Frontal cortex (tissue), 4 donors: ENCODE data around the gene PTPRD. TPM values are rescaled to one million over a fixed set of nuclear protein-coding genes. Genes with fewer than 3 reads are reported as not detected.

ENCODE experiments used
- DNase-seq, 2 donors: peaks; one replicate each; pipeline ENCODE4 v3.0.0; 2012; ENCODE audit warnings: low spot score in 2 of 2
- FAIRE-seq: peaks from 2 replicates; lab custom pipeline; 2012; peaks lifted over from hg19 to GRCh38; lab: Jason Lieb, UNC
- total RNA-seq: library from RNA; depleted of rRNA; stranded (reverse); fragments of >200 nt; gene quantifications from one replicate; pipeline ENCODE4 v1.2.3, GENCODE V29; 2014
- donor health status: control.
- donor health status: control.
- donor health status: control.

PTPRD gene
- total RNA-seq, 1 donor from 2014 or later = 191 TPM

DNA sequence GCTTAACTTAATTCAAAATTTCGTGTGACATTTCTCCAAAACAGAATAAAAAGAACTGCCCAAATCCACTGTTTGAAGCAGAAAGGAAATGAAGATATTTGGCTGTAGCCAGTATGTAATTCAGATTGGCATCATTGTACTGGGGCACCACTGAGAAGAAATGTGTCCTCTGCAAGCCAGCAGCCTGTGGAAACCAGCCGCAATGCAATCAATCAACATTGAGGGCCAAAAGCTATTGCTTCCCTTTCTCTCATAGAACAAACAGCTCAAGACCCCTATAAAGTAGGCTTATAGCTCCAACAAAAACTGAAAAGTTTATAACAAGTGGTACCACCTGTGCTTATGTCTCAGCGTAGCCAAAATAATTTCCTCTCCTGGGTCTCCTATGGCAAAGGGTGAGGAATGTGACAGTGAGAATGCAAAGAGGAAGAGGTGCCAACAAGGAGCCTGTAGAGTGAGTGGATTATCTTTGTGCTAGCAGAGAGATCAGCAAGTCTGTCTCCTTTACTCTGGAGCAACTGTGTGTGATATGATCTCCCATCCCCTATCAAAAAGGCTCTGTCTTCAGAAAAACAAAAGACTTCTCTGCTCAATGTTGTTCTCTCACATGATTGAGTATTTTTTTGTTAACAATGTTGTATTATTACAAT, 1740.9 kb downstream of the PTPRD start:
- FAIRE-seq = peak; percentile 64
- no peak for DNase-seq

DNA sequence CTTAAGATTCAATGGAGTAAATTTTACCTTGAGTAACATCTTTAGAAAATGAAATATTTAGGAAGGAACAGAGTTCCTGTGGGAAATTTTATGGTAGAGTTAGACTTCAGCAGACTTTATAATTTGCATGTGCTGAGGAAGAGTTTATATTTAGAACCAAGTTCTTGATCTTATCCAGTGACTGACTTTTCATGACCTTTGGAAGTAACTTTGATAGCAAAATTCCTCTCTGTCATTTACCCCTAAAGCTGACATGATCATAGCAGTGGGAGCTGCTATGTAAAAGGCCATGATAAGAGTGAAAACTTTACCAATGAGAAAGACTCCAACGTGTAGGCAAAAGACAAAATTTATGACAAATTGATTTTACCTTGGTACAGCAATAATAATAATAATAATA, 1741.4 kb downstream of the PTPRD start:
- DNase-seq = no peak
- FAIRE-seq = no peak

DNA sequence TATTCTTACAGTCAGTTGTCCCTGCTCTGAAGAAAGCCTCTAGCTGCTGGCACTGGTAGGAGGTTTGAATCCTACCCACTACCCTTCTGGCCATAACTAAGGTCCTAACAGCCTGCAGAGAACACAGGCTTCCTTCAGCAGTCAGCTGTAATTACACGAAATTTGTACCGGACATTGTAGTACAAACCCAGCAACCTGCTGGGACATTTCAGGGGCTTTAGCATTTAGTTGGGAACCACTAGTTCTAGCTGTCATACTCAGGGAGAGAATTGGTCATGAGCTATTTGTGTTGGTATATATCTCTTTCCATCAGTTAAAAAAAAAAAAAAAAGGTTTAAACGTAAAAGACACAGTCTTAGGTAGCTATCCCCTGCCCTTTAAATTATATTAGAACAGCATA, 1743.0 kb downstream of the PTPRD start:
- DNase-seq = no peak
- no peak for FAIRE-seq

DNA sequence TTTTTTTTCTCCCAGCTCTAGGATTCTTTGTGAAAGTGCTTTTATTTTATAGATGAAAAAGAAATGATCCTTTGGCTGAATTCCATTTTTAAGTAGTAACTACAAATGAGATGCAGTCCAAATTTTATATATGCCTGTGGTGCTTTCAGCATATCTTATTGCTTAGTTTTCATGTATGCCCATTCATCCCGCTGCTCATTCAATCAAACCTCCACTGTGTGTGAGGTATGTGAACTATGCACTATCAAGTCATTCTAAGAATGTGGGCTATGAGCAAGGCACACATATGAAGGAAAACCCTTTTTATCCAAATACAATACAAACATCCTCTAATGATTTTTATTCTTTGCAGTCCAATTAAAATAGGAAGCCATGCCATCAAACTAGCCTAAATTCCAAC, 1744.2 kb downstream of the PTPRD start:
- DNase-seq (no peak), FAIRE-seq (no peak)

DNA sequence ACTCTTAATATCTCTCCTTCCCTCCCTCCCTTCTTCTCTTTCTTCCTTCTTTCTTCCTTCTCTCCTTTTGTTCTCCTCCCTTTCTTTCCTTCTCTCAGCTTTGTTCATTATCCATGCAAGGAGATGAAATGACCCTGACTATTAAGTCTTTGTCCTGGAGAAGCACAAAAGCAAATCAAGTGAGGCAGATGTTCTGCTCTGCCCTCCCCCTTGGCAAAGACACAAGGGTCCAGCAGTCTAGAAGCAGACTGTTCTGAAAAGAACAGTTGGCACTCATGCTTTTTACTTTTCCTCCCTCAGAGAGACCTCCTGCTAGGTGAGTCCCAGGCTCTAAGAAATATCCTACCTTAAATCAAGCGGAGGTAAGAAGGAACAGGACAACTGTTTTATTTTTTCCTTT, 1745.7 kb downstream of the PTPRD start:
- FAIRE-seq (no peak), DNase-seq (no peak)

DNA sequence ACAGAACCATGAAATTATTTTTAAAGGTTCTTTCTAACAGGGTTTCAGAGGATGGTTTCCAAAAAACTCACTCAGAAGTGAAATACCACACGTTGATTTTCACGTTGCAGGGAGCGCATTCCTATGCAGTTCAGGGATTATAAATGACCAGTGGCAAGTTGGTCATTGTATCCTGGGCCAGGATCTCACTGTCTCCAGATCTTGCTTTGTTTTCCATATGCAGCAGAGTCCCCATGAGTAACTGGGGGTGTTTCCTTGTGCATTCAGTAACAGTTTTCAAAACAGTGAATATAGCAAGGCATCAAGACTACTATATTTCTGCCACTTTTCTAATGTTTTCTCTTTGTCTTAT, 1748.3 kb downstream of the PTPRD start:
- no peak for DNase-seq
- no peak for FAIRE-seq

DNA sequence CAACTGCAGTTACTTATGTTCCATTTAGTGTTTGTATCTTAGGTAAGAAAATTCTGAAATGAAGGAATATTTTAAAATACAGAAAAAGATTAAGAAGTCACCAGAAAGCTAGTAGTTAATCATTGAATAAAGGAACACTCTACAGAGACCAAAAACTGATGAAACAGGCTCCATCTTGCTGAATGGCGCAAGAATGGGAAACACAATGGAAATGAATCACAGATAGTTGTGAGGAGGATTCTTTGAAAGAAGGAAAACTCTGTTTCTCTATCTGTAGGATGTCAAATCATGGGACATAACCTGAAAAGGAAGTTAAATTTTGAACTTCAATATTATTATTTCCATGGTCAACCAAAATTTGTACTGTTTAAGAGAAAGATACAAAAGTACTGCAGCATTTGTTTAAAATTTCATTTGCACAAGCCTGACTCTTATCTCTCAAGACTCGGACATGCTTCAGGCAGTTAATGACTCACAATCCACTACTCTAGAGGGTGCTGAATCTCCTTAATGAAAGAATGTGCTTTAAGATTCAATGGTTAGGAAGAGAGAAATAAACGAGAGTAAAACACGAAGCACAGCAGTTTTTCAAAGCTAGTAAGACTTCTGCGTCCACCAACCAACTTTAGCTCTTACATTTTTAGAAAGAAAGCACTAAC, 1748.8 kb downstream of the PTPRD start:
- no peak for DNase-seq
- FAIRE-seq = no peak

DNA sequence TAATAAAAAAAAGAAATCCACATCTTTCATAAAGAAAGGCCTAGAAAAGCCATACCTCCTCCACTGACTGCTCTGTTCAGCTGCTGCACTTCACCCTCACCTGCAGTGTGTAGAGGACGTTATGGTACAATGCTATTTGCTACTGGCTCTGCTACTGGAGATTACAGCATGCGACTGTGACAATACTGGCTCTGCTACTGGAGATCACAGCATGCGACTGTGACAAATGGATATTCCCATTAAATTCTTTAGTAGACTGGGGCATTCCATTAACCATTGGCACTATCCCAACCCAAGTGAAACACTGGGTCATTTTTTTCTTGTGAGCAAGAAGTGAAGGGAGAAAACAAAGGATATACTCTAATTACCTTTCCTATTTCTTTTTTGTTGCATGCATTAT, 1749.7 kb downstream of the PTPRD start:
- FAIRE-seq (no peak), DNase-seq (no peak)

DNA sequence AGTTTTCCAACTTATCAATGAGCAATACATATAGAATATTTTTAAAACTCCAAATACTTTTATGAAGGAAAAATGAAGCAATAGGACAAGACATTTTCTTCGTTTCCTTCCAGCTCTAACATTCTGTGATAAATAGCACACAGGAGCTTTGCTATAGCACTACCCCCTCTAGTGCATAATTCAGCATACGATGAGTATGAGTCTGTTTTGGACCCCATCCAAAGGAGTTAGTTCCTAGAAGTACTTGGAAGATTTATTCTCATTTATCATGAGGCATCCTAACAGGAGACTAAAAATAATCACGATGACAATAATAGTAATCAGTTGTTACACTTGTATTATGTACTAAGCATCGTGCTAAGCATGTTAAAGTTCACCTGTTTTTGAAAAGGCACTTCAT, 1751.9 kb downstream of the PTPRD start:
- DNase-seq (no peak), FAIRE-seq (no peak)

DNA sequence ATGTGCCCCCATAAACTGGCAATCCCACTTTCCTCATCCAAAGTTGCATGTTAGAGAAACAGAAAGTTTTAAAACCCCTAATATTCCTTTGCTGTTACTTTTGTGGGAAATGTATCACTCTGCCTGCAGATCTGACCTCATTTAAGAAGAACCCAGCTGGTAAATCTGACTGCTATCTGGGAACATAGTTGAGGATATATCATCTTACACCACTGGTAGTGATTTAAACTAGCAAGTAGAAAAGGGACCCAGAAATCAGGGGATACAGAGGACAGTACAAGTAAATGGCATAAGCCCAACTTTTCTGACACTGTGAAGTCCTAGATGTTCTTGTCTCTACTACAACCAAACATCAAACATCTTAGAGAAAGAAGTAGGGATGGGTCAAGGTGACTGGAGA, 1752.7 kb downstream of the PTPRD start:
- FAIRE-seq (no peak), DNase-seq (no peak)

DNA sequence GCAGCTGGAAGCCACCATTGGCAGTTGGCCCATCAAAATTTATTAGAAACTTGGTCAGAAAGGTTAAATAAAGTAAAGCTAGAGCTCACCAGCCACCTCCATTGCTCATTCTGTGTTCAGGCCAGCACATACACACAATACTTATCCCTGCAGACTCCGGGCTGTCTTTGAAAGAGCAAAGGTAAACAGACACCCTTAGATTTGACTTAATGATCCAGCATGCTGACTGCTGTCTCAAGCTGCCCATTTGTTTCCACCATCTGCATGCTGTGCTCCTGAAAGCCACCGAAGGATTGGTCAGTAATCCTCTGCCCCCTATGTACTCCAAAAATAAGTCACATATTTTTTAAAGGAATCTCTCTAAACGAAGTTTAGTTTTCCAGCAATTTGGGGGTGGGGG, 1753.4 kb downstream of the PTPRD start:
- FAIRE-seq (no peak), DNase-seq (peak in 1 of 2 donors; percentile 20)

DNA sequence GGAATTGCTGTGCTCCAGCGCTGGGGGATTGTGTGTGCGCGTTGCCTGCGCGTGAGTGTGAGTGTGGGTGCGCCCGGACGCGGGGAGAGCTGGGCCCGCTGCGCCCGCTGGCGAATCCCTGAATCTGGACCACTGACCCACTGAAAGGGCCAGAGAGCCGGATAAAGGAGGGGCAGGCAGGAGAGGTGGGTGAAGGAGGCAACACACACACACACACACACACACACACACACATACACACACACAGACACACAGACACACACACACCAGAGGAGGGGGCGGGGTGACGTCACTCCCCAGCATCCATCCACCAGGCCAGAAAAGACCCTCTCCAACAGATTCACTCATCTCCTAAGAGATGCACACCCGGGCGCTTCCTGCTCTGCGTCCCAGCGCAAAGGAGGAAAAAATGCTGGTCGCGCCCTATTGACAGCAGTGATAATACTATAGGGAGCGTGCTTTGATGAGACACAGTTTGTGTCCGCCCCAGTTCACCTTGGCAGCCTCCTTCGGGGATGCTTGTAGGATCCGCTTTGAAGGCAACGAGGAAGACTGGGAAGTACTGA, 1754.1 kb downstream of the PTPRD start:
- DNase-seq (peak in 1 of 2 donors; percentile 28), FAIRE-seq (no peak)

DNA sequence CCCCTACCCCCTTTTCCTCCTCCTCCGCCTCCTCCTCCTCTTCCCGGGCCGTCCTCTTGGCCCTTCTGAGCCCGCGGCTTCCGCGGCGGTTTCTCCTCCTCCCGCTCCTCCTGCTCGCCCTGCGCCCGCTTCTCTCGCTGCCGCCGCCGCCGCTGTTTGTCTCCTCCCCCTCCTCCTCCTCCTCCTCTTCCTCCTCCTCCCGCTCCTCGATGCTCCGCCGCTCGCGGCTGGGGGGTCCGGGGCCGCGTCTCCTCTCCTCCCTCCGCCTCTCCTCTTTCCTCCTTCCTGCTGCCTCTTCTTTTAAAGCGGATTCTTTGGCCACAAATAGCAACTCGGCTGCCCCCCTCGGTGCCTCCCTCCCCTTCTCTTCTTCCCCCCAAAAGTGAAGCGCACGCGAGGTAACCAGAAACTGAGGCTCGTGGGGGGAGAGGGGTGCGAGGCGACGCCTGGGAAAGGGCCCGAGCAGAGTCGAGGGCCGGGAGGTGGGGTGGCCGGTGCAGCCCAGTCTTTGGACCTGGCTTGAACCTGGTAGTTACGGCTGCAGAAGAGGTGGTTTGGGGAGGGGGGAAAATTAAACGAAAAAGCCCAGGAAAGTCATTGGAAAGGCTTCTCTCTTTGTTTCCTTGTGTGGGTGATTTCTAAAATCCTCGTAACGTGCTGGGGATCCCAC, 1754.7 kb downstream of the PTPRD start:
- FAIRE-seq (no peak), DNase-seq (peak; percentile 33 to 50)

DNA sequence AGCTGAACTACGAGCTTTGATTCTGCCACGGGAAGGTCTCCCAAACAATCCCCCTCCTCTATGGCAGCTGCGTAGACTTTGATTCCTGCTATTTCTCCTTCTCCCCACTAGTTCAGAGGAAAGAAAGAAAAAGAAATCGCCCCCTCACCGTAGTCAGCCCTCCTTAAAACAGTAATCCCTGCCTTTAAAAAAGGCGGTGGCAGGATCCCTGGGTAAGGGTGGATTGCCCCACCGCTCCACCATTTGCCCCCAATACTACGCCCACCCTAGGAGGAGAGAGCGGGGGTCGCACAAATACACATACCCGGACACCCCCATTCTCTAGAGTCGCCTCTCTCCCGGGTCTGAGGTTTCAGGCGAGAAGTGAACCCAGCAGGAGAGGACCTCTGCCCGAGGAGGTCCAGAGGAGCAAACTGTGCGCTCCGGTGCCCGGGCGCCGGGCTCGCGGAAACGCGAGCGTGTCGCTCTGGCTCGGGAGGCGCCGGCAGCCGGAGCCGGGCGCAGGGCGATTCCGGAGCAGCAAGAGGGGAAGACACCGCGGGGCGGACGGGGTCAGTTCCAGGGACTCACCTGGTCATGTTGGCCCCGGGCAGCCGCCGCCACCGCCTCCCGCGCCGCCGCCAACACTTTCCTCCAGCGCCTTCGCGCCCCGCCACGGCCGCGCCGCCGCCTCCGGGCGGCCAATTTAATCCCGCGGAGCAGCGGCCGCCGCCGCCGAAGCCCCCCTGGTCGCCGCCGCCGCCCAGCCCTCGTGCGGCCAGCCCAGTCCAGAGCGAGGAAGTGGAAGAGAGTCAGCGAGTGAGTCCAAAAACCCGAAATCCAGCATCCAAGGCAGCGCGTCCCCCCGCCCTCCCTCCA, 1755.5 kb downstream of the PTPRD start:
- FAIRE-seq (no peak), DNase-seq (peak; percentile 16 to 32)

DNA sequence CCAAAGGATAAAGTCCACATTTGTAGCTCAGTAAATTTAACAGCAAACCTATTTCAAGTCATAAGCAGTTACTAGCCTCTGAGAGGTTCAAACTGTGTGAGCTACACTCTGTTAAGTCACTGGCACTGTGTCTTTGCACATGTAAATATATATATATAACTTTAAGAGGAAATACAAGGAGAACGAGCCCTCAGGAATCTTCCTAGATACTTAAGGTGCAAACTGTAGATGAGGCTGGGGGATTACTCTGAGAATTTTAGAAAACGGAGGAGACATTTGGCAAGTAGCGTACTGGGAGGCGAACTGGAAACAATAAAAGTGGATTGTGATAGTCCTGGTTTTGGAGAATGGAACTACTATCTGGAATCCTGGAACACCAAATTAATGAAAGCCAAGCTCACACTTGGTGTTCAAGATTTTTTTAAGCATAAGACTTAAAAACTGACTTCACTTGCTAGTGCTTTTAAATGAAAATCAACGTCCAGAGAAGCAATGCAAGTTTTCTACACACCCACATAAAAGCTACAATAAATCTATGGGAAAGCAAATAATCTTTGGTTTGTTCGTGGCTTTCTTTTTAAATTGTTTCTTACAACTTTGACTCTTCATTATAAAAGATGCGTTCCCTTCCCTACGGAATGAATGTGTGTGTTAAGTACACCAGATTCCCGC, 1756.3 kb downstream of the PTPRD start:
- FAIRE-seq = no peak
- DNase-seq = no peak

DNA sequence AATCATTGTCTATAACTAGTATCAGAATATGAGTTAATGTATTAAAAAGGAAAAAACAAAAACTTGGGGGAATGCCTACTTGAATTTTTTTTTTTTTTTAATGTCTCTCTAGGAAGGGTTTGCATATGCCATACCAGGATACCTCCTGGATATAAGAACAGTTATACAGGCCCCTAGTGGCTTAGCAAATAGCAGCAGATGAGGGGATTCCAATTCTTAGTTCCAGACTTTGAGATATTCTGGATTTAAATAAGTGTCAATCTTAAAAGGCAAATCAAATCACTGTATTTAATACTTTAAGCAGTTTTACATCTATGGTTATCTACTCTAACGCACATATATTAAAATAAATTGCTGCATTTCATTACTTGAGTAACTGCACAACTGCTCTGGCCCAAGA, 1757.8 kb downstream of the PTPRD start:
- peak; percentile 3 for FAIRE-seq

DNA sequence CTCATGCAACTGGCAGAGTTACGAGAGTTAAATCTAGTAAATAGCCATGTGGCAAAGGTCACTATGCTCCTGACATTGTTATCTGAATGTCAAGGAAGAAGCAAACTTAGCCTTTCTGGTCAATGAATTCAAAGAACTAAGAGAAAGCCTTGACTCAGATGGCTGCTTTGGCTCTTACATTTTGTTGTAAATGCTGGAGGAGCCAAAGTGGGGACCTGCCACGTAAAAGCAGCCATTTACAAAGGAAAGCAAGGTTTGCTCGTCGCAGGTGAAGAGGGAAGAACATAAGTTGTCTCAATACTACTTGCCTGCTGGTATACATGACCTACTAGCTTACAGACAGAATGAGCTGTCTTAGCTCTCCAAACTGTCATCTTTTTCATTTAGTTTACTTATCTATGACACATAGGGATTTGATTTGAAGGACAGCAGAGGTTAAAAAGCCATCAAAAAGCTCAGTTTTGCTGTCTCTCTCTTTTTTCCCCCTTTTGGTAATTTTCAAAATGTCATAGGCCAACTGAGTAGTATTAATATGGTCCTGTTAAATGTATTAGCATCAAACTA, 1760.4 kb downstream of the PTPRD start:
- FAIRE-seq (no peak), DNase-seq (no peak)

More for the DNA sequence above, 1757.8 kb downstream of the PTPRD start:
- DNase-seq = peak in 1 of 2 donors; percentile 31

DNA sequence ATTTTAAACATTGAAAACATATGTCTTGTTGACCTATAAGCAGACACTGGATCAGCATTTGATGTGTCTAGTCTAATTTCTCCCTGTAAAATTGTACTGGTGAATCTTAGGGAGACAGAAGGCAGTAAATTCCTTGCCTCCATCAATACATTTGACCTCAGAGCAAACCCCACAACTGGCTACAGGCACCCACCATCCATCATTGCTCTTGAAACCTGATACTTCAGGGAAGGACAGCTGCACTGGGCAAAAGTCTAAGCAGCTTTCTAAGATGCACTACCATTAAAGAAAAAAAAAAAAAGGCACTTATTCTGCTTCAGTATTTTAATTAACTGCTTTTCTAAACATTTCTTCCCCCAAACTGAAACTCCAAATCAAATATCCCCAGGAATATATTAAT, 1761.9 kb downstream of the PTPRD start:
- FAIRE-seq = no peak
- DNase-seq = no peak

DNA sequence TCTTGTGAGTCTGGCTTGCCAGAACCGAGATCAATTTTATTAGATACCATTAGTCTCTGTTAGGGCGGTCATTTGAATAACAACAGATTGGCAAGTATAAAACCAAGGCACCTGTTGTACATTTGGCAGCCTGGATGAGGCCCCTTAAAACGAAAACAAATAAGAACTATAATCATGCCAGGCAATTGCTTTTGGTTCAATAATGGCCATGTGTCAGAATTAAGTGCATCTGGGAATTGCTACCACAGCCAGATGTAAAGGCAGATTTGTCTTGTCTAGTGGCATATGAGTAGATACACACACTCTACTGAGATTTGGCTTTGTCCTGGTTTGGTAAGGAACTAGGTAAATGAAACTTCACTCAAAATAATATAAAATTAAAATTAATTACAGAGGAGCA, 1767.0 kb downstream of the PTPRD start:
- DNase-seq = no peak
- no peak for FAIRE-seq
